HG03103 (cell line): ENCODE data around the gene TRPV6.

ENCODE experiments used
- ATAC-seq: cut with Tn5 transposase; IDR thresholded peaks from one replicate; pipeline ENCODE4 v1.9.1; 2021; ENCODE audit warnings: low read depth; ENCODE audit not compliant: unreplicated experiment

The TRPV6 gene

GRCh38 chr7:142871260-142872105 is 14.1 kb downstream of the TRPV6 start:
- ATAC-seq, result no peak

GRCh38 chr7:142870566-142871259 is 14.8 kb downstream of the TRPV6 start:
- ATAC-seq, result no peak

- no peak for ATAC-seq
These were observed 15.4 kb downstream of the TRPV6 start for GRCh38 chr7:142870147-142870559.

- ATAC-seq, result no peak
These were observed 16.1 kb downstream of the TRPV6 start for GRCh38 chr7:142869434-142869833.

- no peak for ATAC-seq
These were observed 16.5 kb downstream of the TRPV6 start for GRCh38 chr7:142868986-142869415.

GRCh38 chr7:142868188-142868985 is 17.2 kb downstream of the TRPV6 start:
- no peak for ATAC-seq

GRCh38 chr7:142867398-142868187 is 18.0 kb downstream of the TRPV6 start:
- no peak for ATAC-seq

GRCh38 chr7:142867097-142867378 is 18.5 kb downstream of the TRPV6 start:
- no peak for ATAC-seq

- ATAC-seq, result no peak
These were observed 19.0 kb downstream of the TRPV6 start for GRCh38 chr7:142866361-142867096.

GRCh38 chr7:142865766-142866165 is 19.8 kb downstream of the TRPV6 start:
- no peak for ATAC-seq

GRCh38 chr7:142864980-142865747 is 20.4 kb downstream of the TRPV6 start:
- ATAC-seq, result no peak

- ATAC-seq, result no peak
These were observed 21.5 kb downstream of the TRPV6 start for GRCh38 chr7:142863891-142864685.

GRCh38 chr7:142862786-142863400 is 22.7 kb downstream of the TRPV6 start:
- ATAC-seq, result no peak

GRCh38 chr7:142862351-142862750 is 23.2 kb downstream of the TRPV6 start:
- no peak for ATAC-seq

GRCh38 chr7:142860968-142861367 is 24.6 kb downstream of the TRPV6 start:
- ATAC-seq, result no peak

GRCh38 chr7:142859829-142860228 is 25.7 kb downstream of the TRPV6 start:
- no peak for ATAC-seq

- no peak for ATAC-seq
These were observed 26.1 kb downstream of the TRPV6 start for GRCh38 chr7:142859411-142859810.

GRCh38 chr7:142857625-142858024 is 27.9 kb downstream of the TRPV6 start:
- ATAC-seq, result no peak
